NCI-H69 (cell line): ENCODE data around the gene CDH23.
"Not testable (repeated sequence)": the region's sequence is repeated elsewhere in the genome, so short reads cannot be mapped to it uniquely, and the experiment has no call there.

Source experiments
- DNase-seq: peaks from one replicate; lab custom pipeline; 2025; lab: John Stamatoyannopoulos, UW

The CDH23 gene

GRCh38 chr10:71584461-71584860 is 187.7 kb downstream of the CDH23 start:
- DNase-seq = no peak

DNA sequence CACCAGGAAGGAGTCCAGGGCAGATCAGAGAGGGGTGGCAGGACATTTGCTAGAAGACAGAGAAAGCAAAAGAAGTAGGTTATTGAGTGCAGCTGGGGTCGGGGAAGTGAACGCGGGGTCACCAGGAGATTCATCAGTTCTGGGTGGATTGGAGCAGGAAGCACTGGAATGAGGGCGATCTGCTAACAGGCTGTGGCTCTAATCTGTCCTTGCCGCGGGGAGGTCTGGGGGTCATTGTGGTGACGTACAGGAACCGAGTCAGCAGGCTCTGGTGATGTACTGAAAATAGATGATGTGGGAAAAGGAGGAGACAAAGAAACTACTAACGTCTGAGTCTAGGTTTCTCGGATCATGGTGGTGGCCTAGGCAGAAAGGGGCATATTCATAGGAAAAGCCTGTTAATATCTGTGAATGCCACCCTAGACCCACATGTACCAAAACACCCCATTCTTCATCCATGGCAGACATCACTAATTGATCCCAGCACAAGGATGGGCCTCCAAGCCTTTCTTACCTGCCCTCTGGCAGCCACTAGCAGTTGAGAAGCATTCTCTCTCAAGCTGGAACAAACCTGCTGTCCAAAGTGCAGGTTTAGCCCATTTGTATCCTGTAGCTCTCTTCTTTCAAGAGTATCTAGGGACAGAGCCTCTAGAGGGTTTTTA is 188.3 kb downstream of the CDH23 start:
- peak; percentile 69 for DNase-seq

- peak; percentile 73 for DNase-seq
Observed at GRCh38 chr10:71585564-71586290, 189.0 kb downstream of the CDH23 start.

DNA sequence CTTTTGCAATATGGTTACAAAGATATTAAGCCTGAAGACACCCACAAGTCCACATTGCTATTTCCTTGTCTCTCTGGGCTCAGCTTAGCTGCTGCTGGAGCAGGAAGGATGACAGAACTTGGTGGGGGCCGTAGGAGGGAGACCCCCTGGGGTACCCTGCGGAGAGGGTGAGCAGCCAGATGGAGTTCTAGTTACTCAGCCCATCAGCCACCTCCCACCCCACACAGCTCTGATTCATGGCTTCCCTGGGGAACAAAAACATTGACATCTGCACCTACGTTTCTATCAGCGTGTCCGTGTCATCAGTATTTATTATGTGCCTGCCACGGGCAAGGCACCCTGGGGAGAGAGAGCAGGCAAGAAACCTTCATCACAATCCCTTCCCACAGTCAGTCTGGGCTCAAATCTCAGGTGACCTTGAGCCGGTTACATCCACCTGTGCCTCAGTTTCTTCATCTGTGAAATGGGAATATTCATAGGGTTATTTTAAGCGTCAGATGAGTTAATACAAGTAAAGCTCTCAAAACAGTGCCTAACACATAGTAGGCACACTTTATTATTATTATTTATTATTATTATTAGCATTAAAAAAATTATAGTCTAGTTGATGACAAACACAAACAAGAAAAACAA is 191.3 kb downstream of the CDH23 start:
- DNase-seq = peak; percentile 95

DNA sequence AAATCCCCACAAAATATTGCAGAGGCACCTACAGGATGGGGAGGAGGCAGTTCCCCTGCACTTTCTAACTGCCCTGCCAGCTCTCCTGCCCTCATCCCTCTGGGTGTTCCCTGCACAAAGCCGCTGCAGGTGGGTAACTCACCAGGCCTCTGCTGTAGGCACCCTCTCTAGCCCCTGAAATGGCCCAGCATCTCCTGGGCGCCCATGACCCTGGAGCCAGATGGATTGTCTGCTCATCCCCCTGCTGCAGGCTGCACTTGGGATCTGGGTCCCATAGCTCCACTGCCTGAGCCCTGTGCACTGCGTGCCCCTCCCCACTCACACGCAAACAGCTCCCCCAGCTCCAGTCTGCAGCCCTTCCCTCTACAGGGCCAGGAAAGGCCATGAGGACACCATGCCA is 192.0 kb downstream of the CDH23 start:
- DNase-seq = no peak

DNA sequence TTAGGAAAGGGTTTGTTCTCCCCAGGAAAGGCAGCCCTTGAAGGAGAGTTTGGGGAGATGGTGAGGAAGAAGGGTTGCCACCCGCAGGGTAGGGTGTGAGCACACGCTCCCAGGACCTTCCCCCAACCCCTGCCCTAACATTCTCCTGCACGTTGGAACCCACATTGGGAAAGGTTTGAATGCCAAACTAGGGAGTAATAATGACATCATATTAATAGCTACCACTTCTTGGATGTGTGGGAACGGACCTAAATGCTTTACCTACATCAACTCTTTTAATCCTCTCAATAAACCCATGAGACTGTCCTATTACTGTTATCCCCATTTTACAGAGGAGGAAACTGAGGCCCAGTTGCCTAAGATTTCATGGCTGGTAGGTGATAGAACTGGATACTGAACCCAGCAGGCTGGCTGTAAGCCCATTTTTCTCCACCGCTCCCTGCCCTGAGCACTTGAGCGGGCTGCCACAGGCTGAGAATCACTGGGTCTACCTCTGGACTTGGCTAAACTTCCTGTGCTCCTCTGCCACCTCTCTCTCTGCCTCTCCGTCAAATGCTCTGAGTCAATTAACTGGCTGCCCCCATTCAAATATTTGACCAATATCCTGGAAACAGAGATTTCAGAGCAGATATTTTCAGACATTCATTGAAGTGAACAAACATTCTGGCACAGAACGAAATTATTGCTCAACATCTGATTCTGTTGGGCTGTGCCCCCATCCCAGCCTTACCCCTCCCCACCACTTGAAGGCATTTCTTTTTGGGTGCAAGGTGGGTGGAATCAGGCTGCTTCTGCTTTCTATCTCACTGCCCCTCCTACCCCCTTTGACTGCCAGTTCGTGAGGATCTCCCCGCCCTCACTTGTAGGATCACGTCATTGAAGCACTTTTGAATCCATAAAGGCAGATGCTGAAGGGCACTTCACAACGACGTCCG is 193.2 kb downstream of the CDH23 start:
- DNase-seq = no peak

DNA sequence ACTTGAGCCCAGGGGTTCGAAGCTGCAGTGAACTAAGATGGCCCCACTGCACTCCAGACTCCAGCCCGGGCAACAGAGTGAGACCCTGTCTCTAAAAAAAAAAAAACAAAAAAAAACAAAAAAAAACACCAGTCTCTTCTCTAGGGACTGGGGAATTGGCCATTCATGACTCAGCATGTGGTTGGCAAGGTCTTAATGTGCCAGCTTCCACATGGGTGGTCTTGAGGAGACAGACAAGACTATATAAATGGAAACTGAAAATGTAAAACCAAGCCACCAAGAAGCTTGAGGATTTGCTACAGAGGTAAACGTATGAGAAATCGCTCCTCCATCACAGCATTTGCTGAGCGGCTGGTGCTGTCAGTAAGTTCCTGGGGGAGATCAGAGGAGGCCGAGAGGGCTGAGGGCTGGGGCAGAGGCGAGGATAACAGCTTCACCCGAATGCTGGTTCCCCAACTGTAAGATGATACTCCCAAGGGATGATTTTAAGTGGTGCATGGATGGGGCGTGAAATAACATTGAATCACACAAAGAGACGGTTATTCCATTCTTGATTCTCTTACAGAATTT is 194.1 kb downstream of the CDH23 start:
- DNase-seq = peak; percentile 42

DNA sequence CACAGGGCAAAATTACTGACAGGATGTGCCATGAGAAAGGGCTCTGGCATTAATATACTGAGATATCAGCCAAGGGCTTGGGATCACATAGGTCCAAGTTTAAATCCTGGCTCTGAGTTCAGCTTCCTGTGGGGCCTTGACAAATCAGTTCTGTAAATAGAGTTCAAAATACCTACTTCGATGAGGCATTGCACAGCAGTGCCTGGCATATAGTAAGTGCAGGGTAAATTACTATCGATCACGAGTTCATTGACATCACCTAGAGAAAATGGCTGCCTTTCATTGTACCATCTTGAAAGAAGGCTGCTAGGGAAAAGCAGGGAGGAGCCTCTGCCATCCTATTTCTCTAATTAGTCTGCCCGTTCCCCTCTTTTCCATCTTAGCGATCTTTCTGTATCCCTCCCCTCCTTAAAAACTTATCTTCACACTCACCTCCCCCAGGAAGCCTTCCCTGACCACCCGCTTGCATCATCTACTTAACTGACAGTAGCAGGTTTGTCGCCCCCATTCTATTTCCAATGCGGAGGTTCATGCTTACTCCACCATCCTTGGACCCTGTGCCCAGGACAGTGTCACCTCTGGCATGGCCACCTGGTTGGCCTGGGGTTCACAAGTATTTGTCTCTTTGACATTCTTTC is 198.3 kb downstream of the CDH23 start:
- no peak for DNase-seq

DNA sequence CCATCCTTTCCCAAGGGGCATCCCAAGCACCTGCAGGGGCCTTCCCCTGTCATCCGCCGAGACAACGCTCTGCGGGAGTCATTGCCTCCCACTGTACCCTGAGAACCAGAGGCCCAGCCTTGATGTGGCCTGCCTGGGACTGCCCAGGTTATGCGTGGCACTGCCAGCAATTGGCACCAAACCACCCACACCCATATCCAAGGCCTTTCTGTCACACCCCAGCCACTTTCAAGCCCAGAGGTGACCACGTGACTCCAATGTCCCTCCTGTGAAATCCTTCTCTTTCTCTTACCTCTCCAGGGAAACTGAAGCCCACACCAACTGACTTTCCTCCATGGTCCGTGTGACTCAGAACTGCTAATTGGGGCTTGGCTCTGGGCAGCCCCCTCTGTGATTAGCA is 198.9 kb downstream of the CDH23 start:
- DNase-seq = no peak

DNA sequence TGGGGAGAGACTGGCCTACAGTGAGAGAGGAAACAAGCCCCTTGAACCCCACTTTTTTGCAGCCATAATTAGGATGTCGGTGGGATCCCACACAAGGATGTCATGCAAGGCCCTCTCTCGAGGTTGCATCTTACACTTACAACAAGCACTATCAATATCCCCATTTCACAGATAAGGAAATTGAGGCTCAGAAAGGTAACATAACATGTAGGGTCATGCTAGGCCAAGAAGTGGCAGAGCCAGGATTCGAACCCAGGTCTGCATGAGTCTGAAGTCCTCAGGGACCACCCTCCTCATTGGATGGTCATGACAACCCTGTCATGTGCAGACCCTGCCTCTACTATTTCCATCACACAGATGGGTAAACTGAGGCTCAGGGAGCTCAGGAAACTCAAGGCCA is 199.4 kb downstream of the CDH23 start:
- no peak for DNase-seq

DNA sequence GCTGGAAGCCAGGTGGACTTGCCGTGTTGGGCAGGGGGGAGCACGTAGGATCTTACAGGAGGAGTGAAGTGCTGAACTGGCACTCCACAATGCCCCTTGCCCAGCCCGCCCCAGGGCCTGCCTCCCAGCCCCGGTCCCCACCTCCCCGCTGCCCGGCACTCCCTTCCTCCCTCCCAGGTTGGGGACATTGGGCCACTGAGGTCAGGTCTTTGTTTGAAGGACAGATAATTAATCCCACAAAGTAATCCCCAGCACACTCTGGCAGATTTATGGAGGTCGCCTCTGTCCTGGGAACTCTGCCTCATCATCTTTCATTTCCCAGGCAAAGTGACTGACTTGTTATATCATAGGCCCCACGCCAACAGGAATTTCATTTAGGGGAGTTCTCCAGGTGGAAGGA is 200.0 kb downstream of the CDH23 start:
- DNase-seq = no peak

- peak; percentile 39 for DNase-seq
Observed at GRCh38 chr10:71597821-71598498, 201.2 kb downstream of the CDH23 start.

GRCh38 chr10:71598621-71599055 is 201.9 kb downstream of the CDH23 start:
- DNase-seq = peak; percentile 8

- no peak for DNase-seq
Observed at GRCh38 chr10:71599518-71599917, 202.8 kb downstream of the CDH23 start.

GRCh38 chr10:71600242-71600641 is 203.5 kb downstream of the CDH23 start:
- DNase-seq = not testable (repeated sequence)

DNA sequence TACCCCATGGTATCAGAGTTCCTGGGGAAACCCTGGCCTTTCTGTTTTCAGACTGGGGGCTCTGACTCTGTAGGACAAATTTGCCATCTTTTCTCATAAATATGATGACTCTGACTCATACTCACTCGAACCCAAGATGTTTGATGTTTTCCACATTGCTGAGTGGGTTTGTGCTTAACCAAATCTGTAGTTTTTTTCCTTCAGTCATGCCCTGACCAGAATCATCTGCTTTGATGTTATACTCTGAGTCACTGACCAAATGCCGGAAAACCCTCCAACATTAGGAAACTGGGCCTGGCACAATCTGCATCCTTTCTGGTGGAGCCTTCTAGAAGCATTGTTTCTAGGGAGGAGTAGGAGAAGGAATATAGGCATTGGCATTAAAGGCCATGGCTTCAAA is 204.1 kb downstream of the CDH23 start:
- no peak for DNase-seq

DNA sequence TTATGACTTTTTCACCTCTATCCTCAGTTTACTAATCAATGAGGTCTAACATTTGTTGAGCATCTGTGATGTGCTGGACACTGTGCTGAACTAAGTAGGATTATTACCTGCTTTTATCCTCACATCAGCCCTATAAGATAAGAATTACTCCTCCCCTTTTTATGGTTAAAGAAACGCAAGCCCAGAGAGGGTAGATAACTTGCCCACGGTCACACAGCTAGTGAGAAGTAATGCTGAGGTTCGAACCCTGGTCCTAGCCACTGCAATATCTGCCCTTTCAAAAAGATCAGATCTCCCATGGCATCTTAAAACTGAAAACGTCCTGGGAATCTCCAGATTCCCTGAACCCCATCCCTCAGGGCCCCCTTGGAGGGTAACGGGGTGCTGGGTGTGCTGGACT is 204.6 kb downstream of the CDH23 start:
- DNase-seq = no peak

DNA sequence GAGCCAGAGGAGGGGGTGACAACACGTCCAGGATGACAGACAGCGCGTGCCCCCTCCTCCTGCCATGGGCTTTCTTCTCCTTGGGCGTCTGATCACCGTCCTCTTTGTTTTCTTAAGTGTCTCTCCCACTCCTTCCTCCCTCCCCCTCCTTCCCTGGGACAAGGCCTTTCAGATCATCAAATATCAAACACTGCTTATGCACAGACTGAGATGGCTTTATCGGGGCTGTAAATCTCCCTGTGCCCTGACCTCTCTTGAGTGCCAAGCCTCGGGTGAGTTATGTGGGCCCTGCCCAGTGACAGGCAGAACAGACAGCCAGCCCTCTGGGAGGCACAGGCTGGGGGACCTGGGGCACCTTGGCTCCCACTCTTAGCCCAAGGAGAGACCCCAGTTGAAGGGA is 206.4 kb downstream of the CDH23 start:
- DNase-seq = no peak

DNA sequence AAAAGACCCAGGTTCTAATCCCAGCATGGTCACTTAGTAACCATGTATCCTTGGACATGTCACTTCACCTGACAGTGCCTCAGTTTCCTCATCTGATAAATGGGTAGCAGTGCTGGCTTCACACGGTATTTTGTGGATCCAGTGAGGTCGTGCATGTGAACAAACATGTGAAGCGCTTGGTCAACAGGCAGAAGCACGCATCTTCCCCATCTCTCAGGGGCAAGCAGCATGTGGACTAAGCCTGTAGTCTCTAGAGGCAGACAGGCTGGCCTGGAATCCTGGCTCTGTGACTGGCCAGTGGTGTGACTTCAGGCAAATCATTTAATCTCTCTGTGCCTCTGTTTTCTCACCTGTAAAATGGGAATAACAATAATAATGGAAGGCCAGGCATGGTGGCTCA is 207.0 kb downstream of the CDH23 start:
- no peak for DNase-seq

GRCh38 chr10:71604324-71605018 is 207.8 kb downstream of the CDH23 start:
- DNase-seq = peak; percentile 65
